Ectodermal cell (in vitro differentiated cells): Measurements from ENCODE around the gene IGF1R.
"Not testable (repeated sequence)": the region's sequence is repeated elsewhere in the genome, so short reads cannot be mapped to it uniquely, and the experiment has no call there.

ENCODE experiments used
- H3K27ac ChIP-seq: 2 replicates; pipeline ENCODE4 v1.7.0; 2013; ENCODE audit warnings: mild to moderate bottlenecking, low read depth, low read length; ENCODE audit not compliant: insufficient read depth, poor library complexity, severe bottlenecking
- H3K27me3 ChIP-seq: 2 replicates; pipeline ENCODE4 v1.7.0; 2013; ENCODE audit warnings: mild to moderate bottlenecking, low read length; ENCODE audit not compliant: insufficient read depth, control insufficient read depth, poor library complexity, severe bottlenecking
- H3K36me3 ChIP-seq: one replicate; pipeline ENCODE4 v1.7.0; 2013; ENCODE audit warnings: low read length; ENCODE audit not compliant: control insufficient read depth, insufficient read depth
- H3K4me1 ChIP-seq: one replicate; pipeline ENCODE4 v1.7.0; 2013; ENCODE audit warnings: low read length; ENCODE audit not compliant: control insufficient read depth, insufficient read depth
- H3K4me3 ChIP-seq: 2 replicates; pipeline ENCODE4 v1.7.0; 2013; ENCODE audit warnings: low read depth, low read length, control low read depth; ENCODE audit not compliant: insufficient read depth
- H3K9me3 ChIP-seq: 2 replicates; pipeline ENCODE4 v1.7.0; 2013; ENCODE audit warnings: mild to moderate bottlenecking, low read length, moderate library complexity; ENCODE audit not compliant: control insufficient read depth
- WGBS, 2 experiments: methylation state at CpG; one replicate each; pipeline ENCODE4 v1.1.7; 2013; ENCODE audit warnings: missing lambda C conversion rate in 2 of 2; 5-methylcytosine and 5-hydroxymethylcytosine counted together

The IGF1R gene

GRCh38 chr15:98963444-98963843 is 315.1 kb downstream of the IGF1R start:
- Histone ChIP-seq H3K4me1 (no peaks in the 10 kb centered on the region), H3K4me3 (no peak overlapping the region), H3K9me3 (no peaks in the 10 kb centered on the region), H3K27ac (no peak overlapping the region), H3K36me3 (peaks cover 32% of the 10 kb centered on the region), H3K27me3 (no peaks in the 10 kb centered on the region)
- WGBS, 2 experiments: 97% methylated on average over 8 of the region's 8 CpGs

DNA sequence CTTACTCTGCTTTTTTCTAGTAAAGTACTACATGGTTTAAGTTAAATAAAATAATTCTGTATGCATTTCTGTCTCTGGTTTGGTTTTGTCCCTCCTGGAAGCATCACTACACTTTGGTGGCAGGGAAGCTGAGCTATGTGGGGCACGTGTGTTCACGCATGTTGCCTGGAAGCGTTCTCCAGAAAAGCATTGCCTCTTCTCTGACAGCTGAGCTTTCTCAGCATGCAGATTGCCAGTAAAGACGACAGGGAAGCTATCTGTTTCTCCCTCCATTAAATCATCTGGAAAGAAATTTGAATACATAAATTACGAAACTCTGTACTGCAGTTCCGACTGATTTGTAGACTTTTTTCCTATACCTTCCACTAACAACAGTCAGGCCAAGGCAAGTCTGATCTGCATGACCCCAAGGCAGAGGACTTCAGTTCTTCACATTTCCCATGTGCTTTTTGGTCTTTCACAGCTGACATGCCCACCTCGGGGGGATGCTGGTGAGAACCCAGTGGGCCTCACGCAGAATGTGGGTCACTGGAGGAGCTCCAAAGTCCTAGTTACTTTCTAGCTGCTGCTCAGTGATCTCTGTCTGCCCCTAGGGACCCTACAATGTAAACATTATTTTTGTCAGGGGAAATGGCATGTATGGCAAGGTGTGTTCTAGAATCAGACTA is 316.3 kb downstream of the IGF1R start:
- H3K4me1 ChIP-seq: no peaks in the 10 kb centered on the region
- H3K36me3 ChIP-seq: peaks cover 25% of the 10 kb centered on the region
- no peaks in the 10 kb centered on the region for H3K9me3 ChIP-seq
- WGBS, 2 experiments: 94 to 95% methylated on average over 8 of the region's 8 CpGs
- no peaks in the 10 kb centered on the region for H3K27me3 ChIP-seq
- H3K27ac ChIP-seq: no peak overlapping the region
- no peak overlapping the region for H3K4me3 ChIP-seq

- WGBS, 2 experiments: 95 to 97% methylated on average over 4 of the region's 4 CpGs
- not testable (repeated sequence) for H3K4me3 ChIP-seq, H3K9me3 ChIP-seq, H3K27me3 ChIP-seq, H3K27ac ChIP-seq, H3K4me1 ChIP-seq
- H3K36me3 ChIP-seq: peaks cover 21% of the 10 kb centered on the region
These were observed 316.8 kb downstream of the IGF1R start for GRCh38 chr15:98965134-98965491.

DNA sequence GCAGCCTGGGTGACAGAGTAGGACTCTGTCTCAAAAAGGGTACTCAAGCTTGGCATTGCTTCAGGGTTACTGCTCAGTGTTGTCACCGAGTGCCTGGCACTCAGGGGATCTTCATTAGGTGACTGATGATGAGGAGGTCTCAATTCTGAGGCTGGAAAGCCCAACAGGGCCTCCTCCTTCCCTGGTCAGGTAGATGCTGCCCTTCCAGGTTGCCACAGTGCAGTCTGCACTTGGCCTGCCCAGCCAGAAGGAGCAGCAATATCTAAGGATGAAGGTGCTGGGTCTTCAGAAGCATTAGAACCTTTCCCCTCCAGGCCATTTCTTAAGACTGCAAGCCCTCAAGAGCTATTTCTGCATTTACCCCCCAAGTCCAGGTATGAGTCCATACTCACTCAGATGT is 317.3 kb downstream of the IGF1R start:
- peaks cover 16% of the 10 kb centered on the region for H3K36me3 ChIP-seq
- H3K27me3 ChIP-seq: no peaks in the 10 kb centered on the region
- H3K9me3 ChIP-seq: no peaks in the 10 kb centered on the region
- no peak overlapping the region for H3K27ac ChIP-seq
- 93 to 95% methylated on average over 1 of the region's 1 CpG for WGBS, 2 experiments
- no peaks in the 10 kb centered on the region for H3K4me1 ChIP-seq
- no peak overlapping the region for H3K4me3 ChIP-seq

GRCh38 chr15:98966091-98966787 is 317.9 kb downstream of the IGF1R start:
- Histone ChIP-seq H3K4me1 (no peaks in the 10 kb centered on the region), H3K4me3 (no peak overlapping the region), H3K36me3 (peaks cover 10% of the 10 kb centered on the region), H3K27me3 (no peaks in the 10 kb centered on the region), H3K9me3 (no peaks in the 10 kb centered on the region), H3K27ac (no peak overlapping the region)
- 80 to 97% methylated on average over 4 to 5 of the region's 5 CpGs for WGBS, 2 experiments

DNA sequence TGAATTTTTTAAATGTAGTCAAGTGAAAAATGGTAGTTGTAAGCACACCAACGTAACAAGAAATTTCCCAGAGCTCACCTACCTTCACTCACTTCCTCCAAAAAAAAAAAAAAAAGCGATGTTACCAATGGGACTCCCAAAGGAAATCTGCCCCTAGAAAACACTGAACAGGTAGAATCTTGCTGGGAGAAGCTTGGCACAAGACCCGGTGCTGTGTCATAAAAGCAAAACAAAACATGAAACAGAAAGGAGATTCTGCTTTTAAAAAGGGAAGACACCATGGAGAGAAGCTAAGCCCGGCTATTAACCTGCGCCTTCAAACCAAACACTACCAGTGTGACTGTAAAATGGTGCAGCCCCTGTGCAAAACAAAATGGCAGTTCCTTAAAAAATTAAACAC is 318.8 kb downstream of the IGF1R start:
- no peaks in the 10 kb centered on the region for H3K4me1 ChIP-seq
- H3K27me3 ChIP-seq: no peaks in the 10 kb centered on the region
- H3K4me3 ChIP-seq: no peak overlapping the region
- 82 to 91% methylated on average over 5 of the region's 5 CpGs for WGBS, 2 experiments
- no peak overlapping the region for H3K27ac ChIP-seq
- H3K9me3 ChIP-seq: no peaks in the 10 kb centered on the region
- H3K36me3 ChIP-seq: peaks cover 3% of the 10 kb centered on the region

DNA sequence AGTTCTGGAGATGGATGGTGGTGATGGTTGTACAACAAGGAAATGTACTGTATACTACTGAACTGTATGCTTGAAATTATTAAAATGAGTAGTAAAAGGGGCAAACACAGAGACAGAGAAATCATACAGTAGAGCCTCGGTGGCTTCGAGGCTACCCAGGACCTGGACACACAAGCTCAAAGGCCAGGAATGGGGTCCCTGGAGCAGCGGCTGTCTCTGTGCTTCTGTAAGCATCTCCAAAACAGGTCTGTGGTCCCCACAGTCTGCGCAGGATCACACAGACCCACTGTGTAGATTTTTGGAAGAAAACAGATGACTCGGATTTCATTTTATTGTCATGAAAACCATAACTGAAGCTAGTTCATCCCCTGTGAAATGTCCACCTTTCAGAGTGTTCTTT is 319.6 kb downstream of the IGF1R start:
- 91 to 94% methylated on average over 5 of the region's 5 CpGs for WGBS, 2 experiments
- Histone ChIP-seq H3K4me1 (no peaks in the 10 kb centered on the region), H3K36me3 (peaks cover under 1% of the 10 kb centered on the region), H3K27me3 (no peaks in the 10 kb centered on the region), H3K27ac (no peak overlapping the region), H3K9me3 (no peaks in the 10 kb centered on the region), H3K4me3 (no peak overlapping the region)

DNA sequence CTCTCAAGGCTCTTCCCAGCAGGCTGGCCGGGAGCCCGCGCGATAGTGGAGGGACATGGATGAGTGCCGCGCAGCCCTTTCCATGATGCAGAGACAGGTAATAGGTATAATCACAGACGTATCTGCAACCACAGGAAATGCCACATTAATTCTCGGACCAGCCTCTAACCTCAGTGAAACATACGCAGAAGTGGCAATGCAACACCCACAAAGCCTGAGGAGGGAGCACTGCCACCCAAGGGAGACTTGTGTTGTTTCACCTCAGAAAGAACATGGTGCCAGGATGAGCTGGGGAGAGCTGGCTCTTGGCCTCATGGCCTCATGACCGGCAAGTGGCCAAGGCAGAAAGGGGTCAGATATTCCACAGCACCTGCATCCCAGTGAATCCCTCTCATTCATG is 320.2 kb downstream of the IGF1R start:
- Histone ChIP-seq H3K27ac (no peak overlapping the region), H3K4me3 (no peak overlapping the region), H3K9me3 (no peaks in the 10 kb centered on the region), H3K27me3 (no peaks in the 10 kb centered on the region), H3K36me3 (no peaks in the 10 kb centered on the region), H3K4me1 (no peaks in the 10 kb centered on the region)
- WGBS, 2 experiments: 95 to 96% methylated on average over 10 of the region's 10 CpGs

- Histone ChIP-seq H3K27me3 (no peaks in the 10 kb centered on the region), H3K4me1 (no peaks in the 10 kb centered on the region), H3K36me3 (no peaks in the 10 kb centered on the region), H3K27ac (no peak overlapping the region), H3K4me3 (no peak overlapping the region), H3K9me3 (no peaks in the 10 kb centered on the region)
- 94 to 95% methylated on average over 29 of the region's 29 CpGs for WGBS, 2 experiments
These were observed 320.9 kb downstream of the IGF1R start for GRCh38 chr15:98969126-98969735.

- no peak overlapping the region for H3K4me3 ChIP-seq
- H3K27me3 ChIP-seq: no peaks in the 10 kb centered on the region
- no peaks in the 10 kb centered on the region for H3K4me1 ChIP-seq
- no peaks in the 10 kb centered on the region for H3K36me3 ChIP-seq
- WGBS, 2 experiments: 94 to 95% methylated on average over 8 of the region's 8 CpGs
- H3K9me3 ChIP-seq: no peaks in the 10 kb centered on the region
- no peak overlapping the region for H3K27ac ChIP-seq
These were observed 322.5 kb downstream of the IGF1R start for GRCh38 chr15:98970799-98971198.
